ENCODE measurements around the gene TRAF3IP3. TPM values are rescaled to one million over a fixed set of nuclear protein-coding genes. Genes with fewer than 3 reads are reported as not detected.

TRAF3IP3 gene
- polyA plus RNA-seq, 1 of the 3 experiments (the other 2 are of a cell fraction): 0.31 TPM

DNA sequence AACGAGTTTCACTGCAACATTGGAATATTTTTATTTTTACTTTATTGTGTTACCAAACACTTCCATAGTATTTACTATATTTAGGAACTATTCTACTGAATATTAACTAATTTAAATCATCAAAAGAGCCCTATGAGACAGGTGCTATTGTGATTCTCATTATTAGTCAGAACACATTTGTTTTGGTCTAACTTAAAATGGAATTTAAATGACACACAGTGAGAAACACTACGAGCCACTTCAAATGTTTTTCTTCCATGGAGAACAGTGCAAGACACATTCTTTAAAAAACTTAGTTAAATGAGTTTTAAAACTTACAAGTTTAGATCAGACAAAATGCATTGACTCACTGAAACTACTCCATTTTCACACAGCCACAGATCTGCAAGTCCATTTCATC, 6.6 kb upstream of the TRAF3IP3 start:
- no peak for DNase-seq
- Histone ChIP-seq H3K9ac (no peak overlapping the region), H3K9me2 (no peaks in the 10 kb centered on the region), H3K27ac (ENCODE audit: low read depth in 2 of 2, low read length in 1 of 2) (no peak overlapping the region), H4K20me1 (ENCODE audit: insufficient read depth) (no peaks in the 10 kb centered on the region), H3K4me3 (ENCODE audit: low read depth in 2 of 2, low read length in 1 of 2) (no peak overlapping the region), H3F3A (replicated peaks; ENCODE audit: insufficient read depth) (peaks cover 5% of the 10 kb centered on the region), H3K4me2 (no peak overlapping the region), H3K27me3 (ENCODE audit: insufficient read depth) (no peaks in the 10 kb centered on the region), H3K79me2 (ENCODE audit: insufficient read depth) (no peaks in the 10 kb centered on the region), H3K9me3 (no peaks in the 10 kb centered on the region), H3K4me1 (ENCODE audit: control insufficient read depth in 1 of 2, insufficient read depth in 2 of 2, low read depth in 1 of 2, low read length in 1 of 2) (peaks cover 9 to 16% of the 10 kb centered on the region in 2 experiments; a peak in 3 of 4 replicates), H2AFZ (ENCODE audit: low read depth) (peak overlapping the region; percentile 9; the same call in 1 of the 2 replicates), H3K36me3 (replicated peaks in 1 of 2; ENCODE audit: control insufficient read depth in 1 of 2, insufficient read depth in 2 of 2, low read length in 1 of 2) (no peaks in the 10 kb centered on the region)
- ChIA-PET POLR2A (no interaction called here), CTCF (interaction anchor here (0.8 to 1.2 kb wide), 3 partner anchors 19 to 111 kb away, joined by 3 read pairs; no protein-coding TSS in a partner anchor)
- TF ChIP-seq TEAD4 (IDR thresholded peaks at IDR 0.05; ENCODE audit: borderline replicate concordance, insufficient read depth): no peak
- TF ChIP-seq, protein P1, sequence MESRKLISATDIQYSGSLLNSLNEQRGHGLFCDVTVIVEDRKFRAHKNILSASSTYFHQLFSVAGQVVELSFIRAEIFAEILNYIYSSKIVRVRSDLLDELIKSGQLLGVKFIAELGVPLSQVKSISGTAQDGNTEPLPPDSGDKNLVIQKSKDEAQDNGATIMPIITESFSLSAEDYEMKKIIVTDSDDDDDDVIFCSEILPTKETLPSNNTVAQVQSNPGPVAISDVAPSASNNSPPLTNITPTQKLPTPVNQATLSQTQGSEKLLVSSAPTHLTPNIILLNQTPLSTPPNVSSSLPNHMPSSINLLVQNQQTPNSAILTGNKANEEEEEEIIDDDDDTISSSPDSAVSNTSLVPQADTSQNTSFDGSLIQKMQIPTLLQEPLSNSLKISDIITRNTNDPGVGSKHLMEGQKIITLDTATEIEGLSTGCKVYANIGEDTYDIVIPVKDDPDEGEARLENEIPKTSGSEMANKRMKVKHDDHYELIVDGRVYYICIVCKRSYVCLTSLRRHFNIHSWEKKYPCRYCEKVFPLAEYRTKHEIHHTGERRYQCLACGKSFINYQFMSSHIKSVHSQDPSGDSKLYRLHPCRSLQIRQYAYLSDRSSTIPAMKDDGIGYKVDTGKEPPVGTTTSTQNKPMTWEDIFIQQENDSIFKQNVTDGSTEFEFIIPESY (IDR thresholded peaks at IDR 0.05; ENCODE audit: borderline replicate concordance, low read depth): no peak
- no peak for TF ChIP-seq RXRA (IDR thresholded peaks at IDR 0.05; ENCODE audit: borderline replicate concordance, low read depth)
- no peak for TF ChIP-seq ELF1 (IDR thresholded peaks at IDR 0.05)
- TF ChIP-seq CHD2 (IDR thresholded peaks at IDR 0.05; ENCODE audit: low read length, partially characterized antibody): no peak
- TF ChIP-seq, protein P2, sequence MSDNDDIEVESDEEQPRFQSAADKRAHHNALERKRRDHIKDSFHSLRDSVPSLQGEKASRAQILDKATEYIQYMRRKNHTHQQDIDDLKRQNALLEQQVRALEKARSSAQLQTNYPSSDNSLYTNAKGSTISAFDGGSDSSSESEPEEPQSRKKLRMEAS (IDR thresholded peaks at IDR 0.05; ENCODE audit: low read depth): no peak
- no peak for TF ChIP-seq YY1 (IDR thresholded peaks at IDR 0.05; ENCODE audit: low read depth)
- TF ChIP-seq, protein P3, sequence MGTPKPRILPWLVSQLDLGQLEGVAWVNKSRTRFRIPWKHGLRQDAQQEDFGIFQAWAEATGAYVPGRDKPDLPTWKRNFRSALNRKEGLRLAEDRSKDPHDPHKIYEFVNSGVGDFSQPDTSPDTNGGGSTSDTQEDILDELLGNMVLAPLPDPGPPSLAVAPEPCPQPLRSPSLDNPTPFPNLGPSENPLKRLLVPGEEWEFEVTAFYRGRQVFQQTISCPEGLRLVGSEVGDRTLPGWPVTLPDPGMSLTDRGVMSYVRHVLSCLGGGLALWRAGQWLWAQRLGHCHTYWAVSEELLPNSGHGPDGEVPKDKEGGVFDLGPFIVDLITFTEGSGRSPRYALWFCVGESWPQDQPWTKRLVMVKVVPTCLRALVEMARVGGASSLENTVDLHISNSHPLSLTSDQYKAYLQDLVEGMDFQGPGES (IDR thresholded peaks at IDR 0.05; ENCODE audit: low read depth, low read length): no peak
- WGBS (ENCODE audit: low lambda C conversion rate): 51% methylated on average over 2 of the region's 2 CpGs

DNA sequence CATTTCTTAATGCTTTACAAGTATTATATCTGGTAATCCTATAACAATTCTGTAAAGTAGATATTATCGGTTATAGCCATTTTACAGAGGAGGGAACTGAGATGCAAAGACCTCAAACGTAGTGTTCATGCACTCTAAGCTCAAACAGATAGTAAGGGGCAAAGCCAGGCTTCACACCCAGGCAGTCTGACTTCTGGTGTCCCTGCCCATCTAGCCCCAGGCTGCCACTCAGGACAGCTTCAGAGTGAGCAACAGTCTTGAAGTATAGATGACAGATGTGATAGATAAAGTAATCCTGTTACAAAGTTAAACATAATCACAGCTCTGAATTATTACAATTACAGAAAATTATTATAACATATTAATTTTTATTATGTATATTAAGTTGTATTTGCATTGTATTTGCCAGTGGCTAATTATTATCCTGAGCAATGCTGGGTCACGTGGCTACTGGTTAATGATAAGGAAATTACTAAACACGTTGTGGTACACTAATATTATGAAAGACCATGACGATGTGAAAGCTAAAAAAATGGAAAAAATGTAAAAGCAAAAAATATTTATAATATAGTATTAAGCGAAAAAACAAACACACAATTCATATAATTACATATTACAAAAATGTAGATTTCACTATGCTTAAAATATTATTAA, 6.1 kb upstream of the TRAF3IP3 start:
- H3K27me3 ChIP-seq (ENCODE audit: insufficient read depth): no peaks in the 10 kb centered on the region
- no peaks in the 10 kb centered on the region for H3K9me3 ChIP-seq
- H3K9me2 ChIP-seq: no peaks in the 10 kb centered on the region
- DNase-seq: peak; percentile 59
- no peak overlapping the region for H3K4me3 ChIP-seq (ENCODE audit: low read depth in 2 of 2, low read length in 1 of 2)
- H2AFZ ChIP-seq (ENCODE audit: low read depth): peak overlapping the region; percentile 9; the same call in 1 of the 2 replicates
- H3K27ac ChIP-seq (ENCODE audit: low read depth in 2 of 2, low read length in 1 of 2): no peak overlapping the region
- peaks cover 5% of the 10 kb centered on the region for H3F3A ChIP-seq (replicated peaks; ENCODE audit: insufficient read depth)
- H3K79me2 ChIP-seq (ENCODE audit: insufficient read depth): no peaks in the 10 kb centered on the region
- TF ChIP-seq POLR2AphosphoS5 (IDR thresholded peaks at IDR 0.05; ENCODE audit: low read depth, low read length): no peak
- TF ChIP-seq EZH2phosphoT487 (IDR thresholded peaks at IDR 0.05; ENCODE audit: borderline replicate concordance, low read depth): no peak
- TF ChIP-seq GATA2 (CRISPR knock-in tag; IDR thresholded peaks at IDR 0.05): peak; percentile 44
- TF ChIP-seq TAF1 (IDR thresholded peaks at IDR 0.05; ENCODE audit: borderline replicate concordance, low read depth, low read length): no peak
- TF ChIP-seq NRF1 (IDR thresholded peaks at IDR 0.05; ENCODE audit: low read depth, low read length): no peak
- TF ChIP-seq, protein P4, sequence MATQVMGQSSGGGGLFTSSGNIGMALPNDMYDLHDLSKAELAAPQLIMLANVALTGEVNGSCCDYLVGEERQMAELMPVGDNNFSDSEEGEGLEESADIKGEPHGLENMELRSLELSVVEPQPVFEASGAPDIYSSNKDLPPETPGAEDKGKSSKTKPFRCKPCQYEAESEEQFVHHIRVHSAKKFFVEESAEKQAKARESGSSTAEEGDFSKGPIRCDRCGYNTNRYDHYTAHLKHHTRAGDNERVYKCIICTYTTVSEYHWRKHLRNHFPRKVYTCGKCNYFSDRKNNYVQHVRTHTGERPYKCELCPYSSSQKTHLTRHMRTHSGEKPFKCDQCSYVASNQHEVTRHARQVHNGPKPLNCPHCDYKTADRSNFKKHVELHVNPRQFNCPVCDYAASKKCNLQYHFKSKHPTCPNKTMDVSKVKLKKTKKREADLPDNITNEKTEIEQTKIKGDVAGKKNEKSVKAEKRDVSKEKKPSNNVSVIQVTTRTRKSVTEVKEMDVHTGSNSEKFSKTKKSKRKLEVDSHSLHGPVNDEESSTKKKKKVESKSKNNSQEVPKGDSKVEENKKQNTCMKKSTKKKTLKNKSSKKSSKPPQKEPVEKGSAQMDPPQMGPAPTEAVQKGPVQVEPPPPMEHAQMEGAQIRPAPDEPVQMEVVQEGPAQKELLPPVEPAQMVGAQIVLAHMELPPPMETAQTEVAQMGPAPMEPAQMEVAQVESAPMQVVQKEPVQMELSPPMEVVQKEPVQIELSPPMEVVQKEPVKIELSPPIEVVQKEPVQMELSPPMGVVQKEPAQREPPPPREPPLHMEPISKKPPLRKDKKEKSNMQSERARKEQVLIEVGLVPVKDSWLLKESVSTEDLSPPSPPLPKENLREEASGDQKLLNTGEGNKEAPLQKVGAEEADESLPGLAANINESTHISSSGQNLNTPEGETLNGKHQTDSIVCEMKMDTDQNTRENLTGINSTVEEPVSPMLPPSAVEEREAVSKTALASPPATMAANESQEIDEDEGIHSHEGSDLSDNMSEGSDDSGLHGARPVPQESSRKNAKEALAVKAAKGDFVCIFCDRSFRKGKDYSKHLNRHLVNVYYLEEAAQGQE (IDR thresholded peaks at IDR 0.05; ENCODE audit: low read depth, low read length): no peak
- peak; percentile 15 for TF ChIP-seq CHD2 (IDR thresholded peaks at IDR 0.05; ENCODE audit: low read length, partially characterized antibody)
- WGBS (ENCODE audit: low lambda C conversion rate): 60% methylated on average over 6 of the region's 6 CpGs
- ChIA-PET CTCF (interaction anchor here (1.2 kb wide), 1 partner anchor 111 kb away, joined by 3 read pairs; no protein-coding TSS in a partner anchor), POLR2A (no interaction called here)
- no peaks in the 10 kb centered on the region for H3K36me3 ChIP-seq (replicated peaks in 1 of 2; ENCODE audit: control insufficient read depth in 1 of 2, insufficient read depth in 2 of 2, low read length in 1 of 2)
- H3K4me1 ChIP-seq (ENCODE audit: control insufficient read depth in 1 of 2, insufficient read depth in 2 of 2, low read depth in 1 of 2, low read length in 1 of 2): peaks cover 9 to 16% of the 10 kb centered on the region in 2 experiments; a peak in 3 of 4 replicates
- no peak overlapping the region for H3K9ac ChIP-seq
- H3K4me2 ChIP-seq: no peak overlapping the region
- H4K20me1 ChIP-seq (ENCODE audit: insufficient read depth): no peaks in the 10 kb centered on the region

All from SK-N-SH (cell line).